GM11168 (cell line): Measurements from ENCODE around the gene SCGN.

Experiments
- in situ Hi-C: fragments of 300-500 bp; cut with MboI; formaldehyde crosslinking; loops from one replicate; pipeline ENCODE4 v1.12.0; 2022; ENCODE audit warnings: low sequenced_read_pairs; ENCODE audit not compliant: unreplicated experiment

The SCGN gene, protein sequence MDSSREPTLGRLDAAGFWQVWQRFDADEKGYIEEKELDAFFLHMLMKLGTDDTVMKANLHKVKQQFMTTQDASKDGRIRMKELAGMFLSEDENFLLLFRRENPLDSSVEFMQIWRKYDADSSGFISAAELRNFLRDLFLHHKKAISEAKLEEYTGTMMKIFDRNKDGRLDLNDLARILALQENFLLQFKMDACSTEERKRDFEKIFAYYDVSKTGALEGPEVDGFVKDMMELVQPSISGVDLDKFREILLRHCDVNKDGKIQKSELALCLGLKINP

DNA sequence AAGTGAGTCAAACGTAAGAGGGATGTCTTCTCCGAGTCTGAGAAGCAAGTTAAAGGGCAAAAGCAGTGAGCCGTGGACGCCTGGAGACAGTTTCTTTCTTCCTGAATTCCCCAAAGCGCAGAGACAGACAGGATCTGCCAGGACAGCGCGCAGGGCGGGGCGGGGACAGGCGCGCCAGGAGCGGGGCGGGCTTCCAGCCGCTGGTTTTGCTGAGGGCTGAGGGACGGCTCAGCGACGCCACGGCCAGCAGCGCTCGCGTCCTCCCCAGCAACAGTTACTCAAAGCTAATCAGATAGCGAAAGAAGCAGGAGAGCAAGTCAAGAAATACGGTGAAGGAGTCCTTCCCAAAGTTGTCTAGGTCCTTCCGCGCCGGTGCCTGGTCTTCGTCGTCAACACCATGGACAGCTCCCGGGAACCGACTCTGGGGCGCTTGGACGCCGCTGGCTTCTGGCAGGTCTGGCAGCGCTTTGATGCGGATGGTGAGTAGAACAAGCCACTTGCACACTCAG is at the start of gene SCGN:
Gene SCGN (plus strand): TSS at position 209 of the 509 bp plus-strand sequence. CDS start 189 bp downstream, at position 398.
- in situ Hi-C loops, result no loop called here

DNA sequence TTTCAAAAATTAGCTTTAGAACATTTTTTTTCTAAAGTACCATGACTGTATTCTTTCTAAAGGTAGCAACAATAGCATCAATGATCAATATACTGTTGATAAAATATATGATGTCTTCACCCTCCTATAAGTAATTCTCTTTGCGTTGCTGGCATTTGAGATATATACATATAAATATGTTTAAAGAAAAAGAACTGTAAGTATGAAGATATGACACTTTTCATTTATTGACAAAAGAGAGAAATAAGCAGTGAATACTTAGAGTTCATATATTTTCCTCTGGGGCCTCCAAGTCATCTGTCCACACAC is 49.4 kb upstream of the SCGN start:
- in situ Hi-C loops, result no loop called here

DNA sequence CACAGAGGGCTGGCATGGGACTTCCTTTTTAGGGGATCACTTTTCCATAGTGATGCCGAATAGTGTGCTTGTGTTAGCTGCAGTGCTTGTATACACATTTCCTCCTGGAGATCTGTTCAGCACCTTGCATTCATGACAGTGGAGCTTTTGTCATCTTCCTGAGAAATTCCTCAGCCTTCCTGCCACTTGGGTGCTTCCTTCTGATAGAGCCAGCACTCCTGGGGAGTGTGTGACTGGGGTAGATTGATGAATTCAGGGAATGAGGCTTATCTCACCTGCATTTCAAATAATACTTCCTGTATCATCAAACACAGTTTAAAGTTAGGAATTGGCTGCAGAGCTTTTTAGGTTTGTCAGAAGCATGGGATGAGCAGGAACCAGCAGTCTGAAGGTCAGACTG is 48.8 kb upstream of the SCGN start:
- in situ Hi-C loops, result no loop called here

- in situ Hi-C loops, result no loop called here
Measured at GRCh38 chr6:25606151-25606550, 45.9 kb upstream of the SCGN start.

DNA sequence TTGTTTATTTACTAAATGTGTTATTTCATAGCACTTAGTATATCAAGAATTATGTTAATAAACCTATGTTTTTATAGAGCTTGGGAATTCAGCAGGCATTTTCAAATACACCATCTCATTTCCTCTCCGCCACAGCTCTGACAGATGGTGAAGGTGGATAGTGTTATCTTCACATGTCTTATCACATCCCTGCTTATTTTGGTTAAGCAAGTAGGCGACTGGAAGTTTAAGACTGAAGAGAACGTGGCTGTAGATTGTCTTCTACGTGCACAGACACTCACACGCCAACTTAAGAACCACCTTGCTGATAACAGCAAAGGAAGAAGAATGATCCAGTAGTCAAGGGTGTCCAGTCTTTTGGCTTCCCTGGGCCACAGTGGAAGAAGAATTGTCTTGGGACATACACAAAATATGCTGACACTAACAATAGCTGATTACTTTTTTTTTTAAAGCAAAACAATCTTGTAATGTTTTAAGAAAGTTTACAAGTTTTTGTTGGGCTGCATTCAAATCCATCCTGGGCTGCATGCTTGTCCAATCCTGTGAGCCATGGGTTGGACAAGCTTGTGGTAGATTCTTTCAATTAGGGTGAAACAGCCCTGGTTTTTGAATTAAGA is 43.3 kb upstream of the SCGN start:
- in situ Hi-C loops, result no loop called here

- in situ Hi-C loops, result no loop called here
Measured at GRCh38 chr6:25612666-25613065, 39.3 kb upstream of the SCGN start.

GRCh38 chr6:25613415-25613814 is 38.6 kb upstream of the SCGN start:
- in situ Hi-C loops, result no loop called here

- in situ Hi-C loops, result no loop called here
Measured at GRCh38 chr6:25614052-25614451, 38.0 kb upstream of the SCGN start.

DNA sequence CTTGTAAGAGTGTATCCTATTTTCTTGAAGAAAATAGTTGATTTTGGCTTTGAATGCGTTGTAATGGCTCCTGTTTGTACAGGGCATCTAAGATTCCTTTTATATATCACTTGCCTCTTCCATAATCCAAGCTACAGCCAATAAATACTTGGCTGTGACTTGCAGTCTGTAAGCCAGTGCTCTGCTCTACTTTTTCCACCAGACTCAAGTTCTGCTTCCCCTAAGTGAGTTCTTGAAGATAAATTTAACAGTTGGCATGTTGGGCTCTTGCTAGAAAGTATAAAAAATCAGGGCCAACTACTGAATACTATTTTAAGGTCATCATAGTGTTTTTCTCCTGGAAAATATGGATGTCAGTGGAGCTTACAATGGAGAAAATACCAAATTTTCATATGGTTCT is 36.5 kb upstream of the SCGN start:
- in situ Hi-C loops, result no loop called here

- in situ Hi-C loops, result no loop called here
Measured at GRCh38 chr6:25617997-25618396, 34.0 kb upstream of the SCGN start.

GRCh38 chr6:25619217-25619616 is 32.8 kb upstream of the SCGN start:
- in situ Hi-C loops, result no loop called here

GRCh38 chr6:25620391-25620790 is 31.6 kb upstream of the SCGN start:
- in situ Hi-C loops, result no loop called here

DNA sequence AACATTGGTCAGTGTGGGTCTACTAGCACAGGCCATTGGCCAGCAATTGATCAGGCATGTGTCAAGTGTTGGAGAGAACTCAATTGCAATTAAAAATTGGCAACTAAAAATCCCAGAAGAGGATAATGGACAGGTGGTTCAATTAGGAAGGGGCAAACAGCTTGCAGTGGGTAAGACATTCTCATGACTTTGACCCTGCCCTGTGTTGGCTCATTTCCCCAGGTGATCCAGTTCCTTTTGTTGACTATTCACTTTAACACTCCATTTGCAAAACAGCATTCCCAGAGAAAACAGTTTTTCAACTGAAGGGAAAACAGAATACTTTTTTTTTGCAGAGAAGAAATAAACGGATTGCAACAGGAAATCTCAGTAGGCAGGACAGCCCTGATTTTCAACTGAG is 28.9 kb upstream of the SCGN start:
- in situ Hi-C loops, result no loop called here

- in situ Hi-C loops, result no loop called here
Measured at GRCh38 chr6:25623879-25624278, 28.1 kb upstream of the SCGN start.

- in situ Hi-C loops, result no loop called here
Measured at GRCh38 chr6:25627001-25627400, 25.0 kb upstream of the SCGN start.

- in situ Hi-C loops, result no loop called here
Measured at GRCh38 chr6:25628471-25629197, 23.4 kb upstream of the SCGN start.

DNA sequence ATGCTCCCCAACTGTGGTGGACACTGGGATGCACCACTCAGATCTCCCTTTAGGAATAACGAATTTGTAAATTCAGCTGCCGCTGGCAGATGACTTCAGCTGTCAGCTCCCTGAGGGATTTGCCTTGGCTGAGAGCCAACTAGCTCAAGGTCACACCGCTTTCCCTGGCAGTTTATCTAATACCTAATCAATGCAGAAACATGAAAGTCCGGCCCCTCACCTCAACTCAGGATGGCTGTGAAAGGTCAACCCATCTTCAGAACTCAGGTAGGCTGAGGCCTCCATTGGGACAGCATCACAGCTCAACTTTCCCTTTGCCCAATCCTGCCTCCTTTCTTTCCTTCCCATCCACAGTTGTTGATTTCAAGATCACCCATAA is 22.8 kb upstream of the SCGN start:
- in situ Hi-C loops, result no loop called here

DNA sequence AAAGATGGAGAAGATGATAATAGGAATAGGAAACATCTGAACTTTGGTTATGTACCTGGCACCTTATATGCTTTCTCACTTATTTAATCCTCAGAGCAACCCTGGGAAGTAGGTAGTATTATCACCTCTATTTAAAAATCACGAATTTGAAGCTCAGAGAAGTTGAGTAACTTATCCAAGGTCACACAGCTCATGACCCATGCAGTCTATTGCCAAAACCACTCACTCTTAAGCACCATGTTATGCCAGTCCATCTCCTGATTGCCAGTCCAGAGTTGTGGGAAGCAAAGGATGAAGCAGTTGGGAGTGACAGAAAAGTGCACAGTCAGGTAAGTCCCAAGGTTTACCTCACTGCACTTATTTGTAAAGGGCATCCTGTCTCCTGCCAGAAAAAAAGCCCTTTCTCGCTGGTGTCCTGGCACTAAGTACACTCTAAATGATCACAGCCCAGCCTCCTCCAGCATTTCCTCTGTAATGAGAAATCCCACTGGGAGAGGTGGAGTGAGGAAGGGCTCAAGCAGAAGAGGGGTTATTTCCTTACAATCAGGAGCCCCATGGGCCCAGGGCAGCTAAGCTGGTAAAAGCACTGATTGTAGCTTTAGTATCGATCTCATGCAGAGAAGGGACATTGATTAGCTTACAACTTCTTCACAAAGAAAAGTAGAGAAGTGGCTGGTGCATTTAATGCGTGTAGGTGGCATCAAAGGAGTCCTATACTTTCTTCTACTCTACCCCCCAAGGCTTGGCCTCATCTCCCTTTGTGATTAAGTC is 21.3 kb upstream of the SCGN start:
- in situ Hi-C loops, result no loop called here

DNA sequence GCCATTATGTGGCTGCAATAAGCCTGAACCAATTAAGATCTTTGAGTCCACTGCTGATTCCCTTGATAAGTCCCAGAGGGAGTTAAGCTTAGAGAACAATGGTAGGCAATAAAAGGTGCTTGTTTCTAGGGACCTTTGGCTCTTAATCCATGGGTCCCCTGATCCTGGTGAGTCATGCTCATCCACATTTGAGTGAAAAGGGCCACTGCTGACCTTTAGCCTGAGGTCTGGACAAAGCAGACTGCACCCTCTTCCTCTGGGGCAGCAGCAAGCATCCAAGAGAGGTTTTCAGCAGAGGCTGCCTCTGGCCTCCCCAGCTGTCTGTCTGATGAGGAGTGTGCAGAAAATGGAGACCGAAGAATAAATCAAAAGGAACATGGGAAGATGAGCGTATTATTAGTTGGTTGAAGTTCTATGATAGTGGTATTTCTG is 16.1 kb upstream of the SCGN start:
- in situ Hi-C loops, result no loop called here

DNA sequence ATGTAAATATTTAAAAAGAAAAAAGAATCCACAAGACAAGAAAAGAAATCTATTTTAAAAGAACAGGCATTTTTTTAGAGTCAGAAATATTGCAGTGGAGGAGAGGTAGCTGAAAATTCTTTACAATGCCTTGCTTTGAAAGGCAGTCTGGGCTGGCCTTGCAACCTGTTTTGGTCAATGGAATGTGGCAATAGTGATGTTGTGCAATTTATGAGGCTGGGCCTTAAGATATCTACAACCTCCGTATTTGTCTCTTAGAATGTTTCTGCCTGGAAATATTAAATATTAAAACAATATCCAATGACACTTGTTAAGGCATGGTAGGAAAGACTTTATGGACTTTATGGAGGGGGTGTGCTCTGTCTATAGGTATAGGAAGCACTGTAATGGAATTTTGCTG is 14.8 kb upstream of the SCGN start:
- in situ Hi-C loops, result no loop called here

DNA sequence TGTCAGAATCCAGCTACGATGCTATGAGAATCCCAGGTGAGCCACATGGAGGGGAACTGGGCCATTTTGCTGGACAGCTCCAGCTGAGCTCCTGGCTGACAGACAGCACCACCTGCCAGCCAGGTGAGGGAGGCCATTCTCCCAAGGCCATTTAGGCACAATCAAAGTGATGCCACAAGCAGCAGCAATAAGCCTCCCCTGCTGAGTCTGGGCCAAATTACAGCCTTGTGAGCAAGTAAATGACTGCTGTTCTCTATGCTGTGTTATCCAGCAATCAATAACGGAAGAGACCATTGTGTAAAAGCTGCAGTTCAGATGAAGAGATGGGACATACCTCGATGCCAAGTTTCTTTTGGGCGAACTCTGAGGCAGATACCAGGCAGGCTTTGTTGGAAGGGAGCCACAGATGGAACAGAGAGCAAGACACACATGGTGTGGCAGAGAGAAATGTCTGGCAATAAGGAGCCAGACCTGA is 14.0 kb upstream of the SCGN start:
- in situ Hi-C loops, result no loop called here
